ENCODE data around the gene CXCL1.

DNA sequence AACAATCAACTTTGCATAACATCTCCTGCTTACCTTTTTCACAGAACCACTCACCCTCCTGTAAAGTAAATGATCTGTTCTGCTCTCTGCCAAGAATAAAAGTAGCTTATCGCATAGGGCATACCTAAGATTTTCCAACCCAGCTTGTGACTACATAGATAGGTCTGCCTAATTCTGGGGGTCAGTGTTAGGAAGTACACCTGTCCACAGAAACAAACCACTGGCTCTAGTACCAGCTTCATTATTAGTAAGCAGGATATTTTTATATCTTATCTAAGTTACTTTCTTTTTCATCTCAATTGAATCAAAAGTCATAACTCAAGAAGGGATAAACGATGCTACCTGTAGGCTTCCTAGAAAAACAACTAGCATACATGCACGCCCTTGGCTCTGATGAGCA, 23.8 kb downstream of the CXCL1 start:
- no peak for TF ChIP-seq EZH2phosphoT487 (IDR thresholded peaks at IDR 0.05; ENCODE audit: low read length)
- TF ChIP-seq, protein P1, sequence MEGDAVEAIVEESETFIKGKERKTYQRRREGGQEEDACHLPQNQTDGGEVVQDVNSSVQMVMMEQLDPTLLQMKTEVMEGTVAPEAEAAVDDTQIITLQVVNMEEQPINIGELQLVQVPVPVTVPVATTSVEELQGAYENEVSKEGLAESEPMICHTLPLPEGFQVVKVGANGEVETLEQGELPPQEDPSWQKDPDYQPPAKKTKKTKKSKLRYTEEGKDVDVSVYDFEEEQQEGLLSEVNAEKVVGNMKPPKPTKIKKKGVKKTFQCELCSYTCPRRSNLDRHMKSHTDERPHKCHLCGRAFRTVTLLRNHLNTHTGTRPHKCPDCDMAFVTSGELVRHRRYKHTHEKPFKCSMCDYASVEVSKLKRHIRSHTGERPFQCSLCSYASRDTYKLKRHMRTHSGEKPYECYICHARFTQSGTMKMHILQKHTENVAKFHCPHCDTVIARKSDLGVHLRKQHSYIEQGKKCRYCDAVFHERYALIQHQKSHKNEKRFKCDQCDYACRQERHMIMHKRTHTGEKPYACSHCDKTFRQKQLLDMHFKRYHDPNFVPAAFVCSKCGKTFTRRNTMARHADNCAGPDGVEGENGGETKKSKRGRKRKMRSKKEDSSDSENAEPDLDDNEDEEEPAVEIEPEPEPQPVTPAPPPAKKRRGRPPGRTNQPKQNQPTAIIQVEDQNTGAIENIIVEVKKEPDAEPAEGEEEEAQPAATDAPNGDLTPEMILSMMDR (IDR thresholded peaks at IDR 0.05; ENCODE audit: low read length): no peak
